NCI-H146 treated with DMSO at 0.1 percent for 48 hours (cell line): ENCODE results near the gene UBAC2.
"Not testable (repeated sequence)": the region's sequence is repeated elsewhere in the genome, so short reads cannot be mapped to it uniquely, and the experiment has no call there.

Source experiments
- DNase-seq: peaks from one replicate; lab custom pipeline; 2025; ENCODE audit not compliant: unreplicated experiment; lab: John Stamatoyannopoulos, UW

UBAC2 gene

DNA sequence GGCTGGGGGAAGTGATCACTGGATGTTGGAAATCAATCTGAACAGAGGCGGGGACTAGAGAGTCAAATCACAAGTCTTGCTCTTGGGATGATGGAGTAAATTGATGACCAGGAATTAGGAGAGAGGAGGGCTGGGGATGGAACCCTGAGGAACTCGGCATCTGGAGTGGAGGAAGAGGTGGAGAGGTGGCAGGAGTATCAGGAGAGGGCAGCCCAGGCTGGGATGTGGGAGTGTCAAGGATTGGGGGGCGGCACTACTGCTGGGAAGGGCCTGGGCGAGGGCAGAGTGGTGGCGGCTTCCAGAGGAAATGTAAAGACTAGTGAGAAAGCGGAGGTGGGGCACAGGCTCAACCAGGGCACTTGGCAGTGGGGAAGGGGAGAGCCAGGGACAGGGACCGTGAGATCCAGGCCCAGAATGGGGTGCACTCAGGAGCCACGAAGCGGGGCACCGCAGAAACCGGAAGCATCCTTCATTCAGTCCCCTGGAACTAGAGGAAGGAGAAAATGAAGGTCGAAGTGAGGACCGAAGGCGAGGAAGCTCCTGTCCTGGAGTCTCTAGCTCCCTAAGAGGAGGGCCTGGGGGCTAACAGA, 187.8 kb downstream of the UBAC2 start:
- DNase-seq: no peak

- DNase-seq: not testable (repeated sequence)
Observed at GRCh38 chr13:99389094-99389493, 188.4 kb downstream of the UBAC2 start.

GRCh38 chr13:99389520-99390304, 189.1 kb downstream of the UBAC2 start:
- DNase-seq: no peak

DNA sequence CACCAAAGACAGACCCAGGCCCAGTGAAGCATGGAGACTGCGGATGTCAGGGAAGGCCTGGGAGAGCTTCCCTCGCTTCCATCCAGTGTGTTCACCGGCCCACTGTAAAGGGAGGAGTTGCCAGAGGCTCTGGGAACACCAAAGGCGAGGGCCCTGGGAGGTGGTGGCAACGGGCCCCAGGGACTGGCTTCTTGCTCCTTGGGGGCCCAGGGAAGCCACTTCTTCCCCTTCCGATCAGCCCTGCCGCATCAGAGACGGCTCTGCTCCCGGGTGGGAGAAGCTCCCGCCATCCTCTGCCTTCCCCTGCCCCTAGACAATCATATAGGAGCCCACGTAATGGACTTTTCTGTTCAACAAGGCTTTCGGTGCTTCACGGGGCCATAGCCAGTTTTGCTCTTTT, 189.9 kb downstream of the UBAC2 start:
- no peak for DNase-seq

- DNase-seq: no peak
Observed at GRCh38 chr13:99391781-99392469, 191.3 kb downstream of the UBAC2 start.

DNA sequence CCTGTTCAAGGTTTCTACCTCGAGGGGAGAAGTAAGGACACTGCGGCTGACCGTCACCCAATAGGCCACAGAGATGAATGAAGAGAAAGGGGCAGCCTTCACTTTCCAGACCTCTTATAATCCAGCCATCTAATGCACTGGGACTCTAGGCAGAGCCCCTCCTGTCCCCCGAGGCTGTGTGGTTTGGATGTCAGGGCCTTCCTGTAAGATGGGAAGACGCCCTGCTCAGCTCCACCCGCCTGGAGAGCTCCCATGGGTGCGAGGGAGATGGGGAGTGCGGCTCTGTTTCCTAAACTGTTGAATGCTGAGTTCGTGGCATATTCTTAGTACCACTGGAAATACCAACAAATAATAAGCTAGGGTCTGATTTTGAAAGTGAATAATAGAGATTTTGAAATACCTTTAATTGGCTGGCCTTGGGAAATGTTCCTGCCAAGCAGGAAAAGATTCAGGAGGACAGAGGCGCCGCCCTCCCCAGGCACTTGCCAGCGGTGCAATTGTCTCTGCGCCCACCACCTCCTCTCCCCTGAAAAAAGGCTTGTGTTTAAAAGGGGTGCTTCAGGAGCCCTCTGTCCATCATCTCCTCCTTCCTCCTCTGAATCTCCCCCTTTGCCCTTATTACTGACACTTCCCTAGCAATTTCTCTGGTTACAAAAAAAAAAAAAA, 191.9 kb downstream of the UBAC2 start:
- DNase-seq: no peak

GRCh38 chr13:99393391-99393790, 192.7 kb downstream of the UBAC2 start:
- DNase-seq: not testable (repeated sequence)

DNA sequence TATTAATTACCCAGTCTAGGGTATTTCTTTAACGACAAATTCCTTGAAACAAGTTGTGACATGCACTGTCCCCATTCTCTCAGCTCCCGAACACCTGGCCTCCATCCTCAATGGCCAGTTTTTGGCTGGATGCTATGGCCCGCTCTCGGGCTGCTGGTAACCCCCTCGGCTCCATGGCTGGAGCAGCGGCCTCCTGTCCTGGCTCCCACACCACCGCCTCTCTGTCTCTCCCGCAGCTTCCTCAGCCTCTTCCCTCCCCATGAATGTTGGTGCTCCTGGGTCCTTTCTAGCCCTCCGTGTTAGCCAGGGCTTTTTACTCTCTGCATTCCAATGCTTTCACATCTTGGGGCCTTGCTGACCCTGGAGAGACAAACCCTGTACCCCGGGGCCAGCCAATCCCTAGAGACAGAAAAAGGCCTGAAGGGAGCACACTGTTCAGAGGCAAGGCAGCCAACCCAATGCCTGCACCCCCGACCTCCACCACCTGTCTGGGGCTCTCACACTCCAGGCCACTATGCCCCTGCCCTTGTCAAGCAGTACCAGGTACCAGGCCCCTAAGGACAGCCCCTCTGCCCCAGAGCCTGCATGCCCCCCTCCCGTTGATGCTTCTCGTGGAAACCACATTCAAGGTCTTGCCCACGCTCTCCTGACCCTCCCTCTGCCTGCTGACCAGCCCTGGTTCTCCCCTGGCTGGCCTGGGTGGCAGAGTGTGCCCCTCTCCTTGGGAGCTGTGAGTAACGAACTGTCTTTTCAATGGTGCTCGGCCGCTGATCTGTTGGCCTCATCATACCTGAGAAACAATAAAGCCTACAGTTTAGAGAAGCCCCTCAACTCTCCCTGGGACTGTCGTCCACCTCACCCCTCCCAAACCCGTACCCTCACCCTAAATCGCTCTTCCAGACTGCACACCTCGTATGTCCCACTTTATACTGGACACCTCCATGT, 193.4 kb downstream of the UBAC2 start:
- DNase-seq: no peak

DNA sequence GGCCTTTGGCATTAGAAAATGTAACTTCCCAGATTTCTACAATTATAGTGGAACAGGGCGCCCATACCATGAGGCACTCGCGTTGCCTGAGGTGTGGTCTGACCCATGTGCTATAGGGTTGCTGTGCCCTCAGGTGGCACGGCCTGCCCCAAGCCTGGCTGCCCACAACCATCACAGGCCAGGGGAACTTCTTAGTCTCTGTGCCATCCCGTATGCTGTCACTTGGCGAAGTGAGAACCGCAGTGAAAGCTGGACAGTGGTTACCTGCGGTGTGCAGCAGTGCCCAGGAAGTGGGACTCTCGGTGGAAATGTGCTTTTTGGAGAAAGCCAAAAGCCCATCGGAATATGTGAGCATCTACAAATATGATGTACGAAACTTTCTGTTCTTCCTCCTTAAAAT, 194.8 kb downstream of the UBAC2 start:
- DNase-seq: no peak

DNA sequence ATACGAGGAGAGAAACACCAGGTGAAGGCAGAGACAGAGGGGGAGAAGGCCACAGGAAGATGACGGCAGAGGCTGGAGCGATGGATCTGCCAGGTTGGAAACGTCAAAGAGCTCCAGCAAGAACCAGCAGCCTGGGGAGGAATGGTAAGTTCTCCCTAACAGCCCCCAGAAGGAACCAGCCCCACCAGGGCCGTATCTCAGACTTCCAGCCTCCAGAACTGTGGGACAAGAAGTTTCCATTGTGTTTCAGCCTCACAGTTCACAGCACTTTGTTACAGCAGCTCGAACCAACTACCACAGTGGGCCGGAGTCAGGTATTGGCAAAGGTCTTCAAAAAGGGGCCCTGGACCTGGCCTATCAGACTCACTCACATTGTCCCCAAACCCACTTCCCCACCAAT, 195.8 kb downstream of the UBAC2 start:
- no peak for DNase-seq

DNA sequence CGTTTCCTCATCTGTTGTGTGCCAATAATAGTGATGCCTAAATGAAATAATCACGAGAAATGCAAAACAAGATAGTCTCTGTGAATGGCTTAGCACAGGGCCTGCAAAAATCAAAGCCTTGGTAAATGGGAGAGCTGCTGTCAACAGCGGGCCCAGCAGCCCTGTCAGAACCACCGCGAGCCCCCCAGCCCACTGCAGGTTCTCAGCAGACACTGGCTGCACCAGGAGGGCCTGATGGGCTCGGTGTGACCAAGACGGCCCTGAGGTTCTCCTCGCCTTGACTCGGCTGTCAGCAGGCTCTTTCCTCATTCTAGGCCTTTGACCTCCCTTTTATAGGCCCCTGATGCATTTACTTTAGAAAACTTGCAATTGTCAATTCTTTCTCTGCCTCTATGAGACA, 197.4 kb downstream of the UBAC2 start:
- DNase-seq: no peak

- DNase-seq: no peak
Observed at GRCh38 chr13:99398916-99399622, 198.4 kb downstream of the UBAC2 start.

DNA sequence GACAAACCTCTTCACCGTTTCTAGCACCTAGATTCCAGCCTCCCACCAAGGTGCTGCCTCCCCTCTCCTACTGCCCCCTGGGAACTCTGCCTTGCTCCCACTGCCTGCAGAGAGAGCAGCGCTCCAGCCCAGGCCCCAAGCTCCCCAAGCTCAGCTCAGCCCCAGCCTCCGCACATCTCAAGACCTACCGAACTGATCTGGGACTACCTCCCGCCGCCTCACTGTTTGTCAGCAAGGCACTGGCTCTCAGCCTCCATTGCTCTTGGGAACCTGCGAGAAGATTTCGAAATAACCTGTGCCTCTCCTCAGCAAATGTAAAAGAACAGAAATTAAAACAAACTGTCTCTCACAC, 198.9 kb downstream of the UBAC2 start:
- no peak for DNase-seq

- no peak for DNase-seq
Observed at GRCh38 chr13:99403458-99403971, 202.9 kb downstream of the UBAC2 start.

GRCh38 chr13:99404005-99404755, 203.5 kb downstream of the UBAC2 start:
- peak; percentile 61 for DNase-seq

GRCh38 chr13:99405966-99406365, 205.3 kb downstream of the UBAC2 start:
- no peak for DNase-seq

DNA sequence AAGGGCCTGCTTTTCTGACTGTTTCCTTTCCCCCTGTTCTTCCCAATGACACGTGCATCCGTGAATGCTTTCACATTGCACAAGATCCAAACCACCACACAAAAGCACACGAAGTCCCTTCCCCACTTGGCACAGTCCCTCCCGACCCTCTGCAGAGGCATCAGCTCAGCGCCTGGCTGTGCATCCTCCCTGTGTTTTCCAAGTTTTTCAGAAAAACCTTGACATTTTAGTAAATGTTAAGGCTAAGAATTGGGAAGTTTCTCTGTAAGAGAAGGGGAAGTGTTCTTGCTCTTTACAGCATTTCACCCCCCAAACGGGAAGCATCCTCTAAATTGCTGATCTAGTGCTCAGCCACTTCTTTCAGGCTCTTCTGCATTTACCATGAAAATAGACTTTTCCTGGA, 206.1 kb downstream of the UBAC2 start:
- no peak for DNase-seq

DNA sequence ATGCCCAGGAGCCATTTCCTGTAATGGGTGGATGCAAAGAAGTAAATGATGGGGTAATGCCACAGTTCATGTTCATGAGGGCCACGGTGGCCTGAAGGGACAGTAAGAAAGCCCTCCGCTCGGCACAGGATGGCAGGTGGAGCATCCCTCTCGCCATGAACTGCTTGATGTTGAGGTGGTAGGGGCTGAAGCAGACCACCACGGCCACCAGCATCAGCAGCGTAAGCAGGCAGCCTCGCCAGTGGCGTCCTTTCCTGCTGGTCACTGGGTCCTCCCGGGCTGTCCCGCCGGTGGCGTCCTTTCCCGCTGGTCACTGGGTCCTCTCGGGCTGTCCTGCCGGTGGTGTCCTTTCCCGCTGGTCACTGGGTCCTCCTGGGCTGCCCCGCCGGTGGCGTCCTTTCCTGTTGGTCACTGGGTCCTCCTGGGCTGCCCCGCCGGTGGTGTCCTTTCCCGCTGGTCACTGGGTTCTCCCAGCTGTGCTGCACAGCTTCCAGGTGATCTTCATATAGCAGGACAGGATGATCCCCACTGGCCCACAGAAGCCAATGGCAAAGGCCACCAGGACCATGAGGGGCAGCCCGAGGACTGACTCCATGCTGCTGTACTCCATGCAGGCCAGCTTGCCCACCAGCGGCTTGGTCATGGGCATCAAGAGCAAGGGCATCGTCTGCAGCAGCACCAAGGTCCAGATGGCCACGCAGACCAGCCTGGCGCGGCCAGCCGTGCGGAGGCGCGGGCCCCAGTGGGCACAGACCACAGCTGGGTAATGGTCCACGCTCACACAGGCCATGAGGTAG, 207.4 kb downstream of the UBAC2 start:
- no peak for DNase-seq

- no peak for DNase-seq
Observed at GRCh38 chr13:99408703-99409000, 208.0 kb downstream of the UBAC2 start.
